ENCODE measurements around the gene CHCHD1. TPM values are rescaled to one million over a fixed set of nuclear protein-coding genes. Genes with fewer than 3 reads are reported as not detected.

The CHCHD1 gene
- polyA plus RNA-seq, 4 donors, result 53.4 to 87.0 (median 79.4) TPM

- DNase-seq (no peak), FAIRE-seq (no peak)
- Histone ChIP-seq H3K27ac (ENCODE audit: low read depth in 1 of 3, low read length in 2 of 3) (peak overlapping the region in 1 of 3 donors; percentile 46), H3K9me3 (ENCODE audit: control insufficient read depth in 2 of 2, insufficient read depth in 1 of 2, low read depth in 1 of 2, low read length in 1 of 2) (no peaks in the 10 kb centered on the region), H3K36me3 (ENCODE audit: control insufficient read depth in 3 of 3, insufficient read depth in 2 of 3, low read depth in 1 of 3, low read length in 3 of 3) (peaks cover 13 to 65% (median 27%) of the 10 kb centered on the region in 3 donors), H3K4me3 (ENCODE audit: low read depth in 1 of 3, low read length in 3 of 3) (no peak overlapping the region), H3K27me3 (ENCODE audit: control insufficient read depth in 3 of 3, insufficient read depth in 3 of 3, low read length in 3 of 3) (no peaks in the 10 kb centered on the region), H3K4me1 (ENCODE audit: control insufficient read depth in 3 of 3, insufficient read depth in 2 of 3, low read depth in 1 of 3, low read length in 2 of 3) (peaks cover 0 to 3% (median 0%) of the 10 kb centered on the region in 3 donors)
- WGBS, 3 donors, result 61 to 67% (median 66%) methylated on average over 5 of the region's 5 CpGs
These were observed 22.2 kb upstream of the CHCHD1 start for GRCh38 chr10:73759512-73760115.

- no peaks in the 10 kb centered on the region for H3K27me3 ChIP-seq (ENCODE audit: control insufficient read depth in 3 of 3, insufficient read depth in 3 of 3, low read length in 3 of 3)
- no peak for DNase-seq
- peaks cover 0 to 3% (median 0%) of the 10 kb centered on the region in 3 donors for H3K4me1 ChIP-seq (ENCODE audit: control insufficient read depth in 3 of 3, insufficient read depth in 2 of 3, low read depth in 1 of 3, low read length in 2 of 3)
- no peak overlapping the region for H3K4me3 ChIP-seq (ENCODE audit: low read depth in 1 of 3, low read length in 3 of 3)
- FAIRE-seq, result no peak
- H3K36me3 ChIP-seq (ENCODE audit: control insufficient read depth in 3 of 3, insufficient read depth in 2 of 3, low read depth in 1 of 3, low read length in 3 of 3), result peaks cover 19 to 72% (median 39%) of the 10 kb centered on the region in 3 donors
- no peaks in the 10 kb centered on the region for H3K9me3 ChIP-seq (ENCODE audit: control insufficient read depth in 2 of 2, insufficient read depth in 1 of 2, low read depth in 1 of 2, low read length in 1 of 2)
- 73 to 95% (median 94%) methylated on average over 1 of the region's 1 CpG for WGBS, 3 donors
- H3K27ac ChIP-seq (ENCODE audit: low read depth in 1 of 3, low read length in 2 of 3), result no peak overlapping the region
These were observed 20.1 kb upstream of the CHCHD1 start for GRCh38 chr10:73761781-73762180.

GRCh38 chr10:73762915-73763314 lies 18.9 kb upstream of the CHCHD1 start:
- Histone ChIP-seq H3K4me3 (ENCODE audit: low read depth in 1 of 3, low read length in 3 of 3) (no peak overlapping the region), H3K27me3 (ENCODE audit: control insufficient read depth in 3 of 3, insufficient read depth in 3 of 3, low read length in 3 of 3) (no peaks in the 10 kb centered on the region), H3K9me3 (ENCODE audit: control insufficient read depth in 2 of 2, insufficient read depth in 1 of 2, low read depth in 1 of 2, low read length in 1 of 2) (no peaks in the 10 kb centered on the region), H3K4me1 (ENCODE audit: control insufficient read depth in 3 of 3, insufficient read depth in 2 of 3, low read depth in 1 of 3, low read length in 2 of 3) (peaks cover 0 to 3% (median 0%) of the 10 kb centered on the region in 3 donors), H3K36me3 (ENCODE audit: control insufficient read depth in 3 of 3, insufficient read depth in 2 of 3, low read depth in 1 of 3, low read length in 3 of 3) (peaks cover 22 to 73% (median 46%) of the 10 kb centered on the region in 3 donors), H3K27ac (ENCODE audit: low read depth in 1 of 3, low read length in 2 of 3) (no peak overlapping the region)
- DNase-seq (no peak), FAIRE-seq (no peak)
- whole genome bisulfite sequencing, 3 donors, result 58 to 75% (median 68%) methylated on average over 2 of the region's 2 CpGs

- Histone ChIP-seq H3K27me3 (ENCODE audit: control insufficient read depth in 3 of 3, insufficient read depth in 3 of 3, low read length in 3 of 3) (no peaks in the 10 kb centered on the region), H3K9me3 (ENCODE audit: control insufficient read depth in 2 of 2, insufficient read depth in 1 of 2, low read depth in 1 of 2, low read length in 1 of 2) (no peaks in the 10 kb centered on the region), H3K4me1 (ENCODE audit: control insufficient read depth in 3 of 3, insufficient read depth in 2 of 3, low read depth in 1 of 3, low read length in 2 of 3) (peaks cover 0 to 3% (median 0%) of the 10 kb centered on the region in 3 donors), H3K4me3 (ENCODE audit: low read depth in 1 of 3, low read length in 3 of 3) (no peak overlapping the region), H3K36me3 (ENCODE audit: control insufficient read depth in 3 of 3, insufficient read depth in 2 of 3, low read depth in 1 of 3, low read length in 3 of 3) (peaks cover 22 to 78% (median 47%) of the 10 kb centered on the region in 3 donors), H3K27ac (ENCODE audit: low read depth in 1 of 3, low read length in 2 of 3) (no peak overlapping the region)
- DNase-seq (no peak), FAIRE-seq (no peak)
- 74 to 89% (median 78%) methylated on average over 2 of the region's 2 CpGs for WGBS, 3 donors
These were observed 18.5 kb upstream of the CHCHD1 start for GRCh38 chr10:73763343-73763742.

GRCh38 chr10:73765066-73765465 lies 16.8 kb upstream of the CHCHD1 start:
- Histone ChIP-seq H3K27ac (ENCODE audit: low read depth in 1 of 3, low read length in 2 of 3) (no peak overlapping the region), H3K36me3 (ENCODE audit: control insufficient read depth in 3 of 3, insufficient read depth in 2 of 3, low read depth in 1 of 3, low read length in 3 of 3) (peaks cover 22 to 83% (median 45%) of the 10 kb centered on the region in 3 donors), H3K9me3 (ENCODE audit: control insufficient read depth in 2 of 2, insufficient read depth in 1 of 2, low read depth in 1 of 2, low read length in 1 of 2) (no peaks in the 10 kb centered on the region), H3K27me3 (ENCODE audit: control insufficient read depth in 3 of 3, insufficient read depth in 3 of 3, low read length in 3 of 3) (no peaks in the 10 kb centered on the region), H3K4me3 (ENCODE audit: low read depth in 1 of 3, low read length in 3 of 3) (no peak overlapping the region), H3K4me1 (ENCODE audit: control insufficient read depth in 3 of 3, insufficient read depth in 2 of 3, low read depth in 1 of 3, low read length in 2 of 3) (peaks cover 0 to 3% (median 0%) of the 10 kb centered on the region in 3 donors)
- DNase-seq, result no peak
- no peak for FAIRE-seq
- WGBS, 3 donors, result 91 to 99% (median 94%) methylated on average over 6 of the region's 6 CpGs

- no peak for FAIRE-seq
- no peak for DNase-seq
- no peaks in the 10 kb centered on the region for H3K27me3 ChIP-seq (ENCODE audit: control insufficient read depth in 3 of 3, insufficient read depth in 3 of 3, low read length in 3 of 3)
- H3K4me3 ChIP-seq (ENCODE audit: low read depth in 1 of 3, low read length in 3 of 3), result no peak overlapping the region
- H3K4me1 ChIP-seq (ENCODE audit: control insufficient read depth in 3 of 3, insufficient read depth in 2 of 3, low read depth in 1 of 3, low read length in 2 of 3), result peaks cover 0 to 7% (median 1%) of the 10 kb centered on the region in 3 donors
- no peaks in the 10 kb centered on the region for H3K9me3 ChIP-seq (ENCODE audit: control insufficient read depth in 2 of 2, insufficient read depth in 1 of 2, low read depth in 1 of 2, low read length in 1 of 2)
- peaks cover 14 to 75% (median 27%) of the 10 kb centered on the region in 3 donors for H3K36me3 ChIP-seq (ENCODE audit: control insufficient read depth in 3 of 3, insufficient read depth in 2 of 3, low read depth in 1 of 3, low read length in 3 of 3)
- H3K27ac ChIP-seq (ENCODE audit: low read depth in 1 of 3, low read length in 2 of 3), result no peak overlapping the region
- 75 to 82% (median 81%) methylated on average over 11 of the region's 11 CpGs for WGBS, 3 donors
These were observed 13.0 kb upstream of the CHCHD1 start for GRCh38 chr10:73768881-73769280.

GRCh38 chr10:73769396-73769795 lies 12.5 kb upstream of the CHCHD1 start:
- Histone ChIP-seq H3K27ac (ENCODE audit: low read depth in 1 of 3, low read length in 2 of 3) (no peak overlapping the region), H3K36me3 (ENCODE audit: control insufficient read depth in 3 of 3, insufficient read depth in 2 of 3, low read depth in 1 of 3, low read length in 3 of 3) (peaks cover 12 to 74% (median 25%) of the 10 kb centered on the region in 3 donors)
- 93 to 96% (median 96%) methylated on average over 5 of the region's 5 CpGs for WGBS, 3 donors

GRCh38 chr10:73771722-73772280 lies 10.0 kb upstream of the CHCHD1 start:
- Histone ChIP-seq H3K4me1 (ENCODE audit: control insufficient read depth in 3 of 3, insufficient read depth in 2 of 3, low read depth in 1 of 3, low read length in 2 of 3) (peaks cover 2 to 17% (median 3%) of the 10 kb centered on the region in 3 donors), H3K27ac (ENCODE audit: low read depth in 1 of 3, low read length in 2 of 3) (peak overlapping the region; percentile 92 to 96 (median 95)), H3K4me3 (ENCODE audit: low read depth in 1 of 3, low read length in 3 of 3) (peak overlapping the region; percentile 76 to 82 (median 77)), H3K27me3 (ENCODE audit: control insufficient read depth in 3 of 3, insufficient read depth in 3 of 3, low read length in 3 of 3) (no peaks in the 10 kb centered on the region), H3K9me3 (ENCODE audit: control insufficient read depth in 2 of 2, insufficient read depth in 1 of 2, low read depth in 1 of 2, low read length in 1 of 2) (no peaks in the 10 kb centered on the region), H3K36me3 (ENCODE audit: control insufficient read depth in 3 of 3, insufficient read depth in 2 of 3, low read depth in 1 of 3, low read length in 3 of 3) (peaks cover 6 to 61% (median 13%) of the 10 kb centered on the region in 3 donors)
- FAIRE-seq (no peak), DNase-seq (peak in 1 of 2 donors; percentile 64)
- 18 to 25% (median 23%) methylated on average over 17 of the region's 17 CpGs for WGBS, 3 donors

More at GRCh38 chr10:73769396-73769795, 12.5 kb upstream of the CHCHD1 start:
- H3K9me3 ChIP-seq (ENCODE audit: control insufficient read depth in 2 of 2, insufficient read depth in 1 of 2, low read depth in 1 of 2, low read length in 1 of 2), result no peaks in the 10 kb centered on the region
- H3K4me1 ChIP-seq (ENCODE audit: control insufficient read depth in 3 of 3, insufficient read depth in 2 of 3, low read depth in 1 of 3, low read length in 2 of 3), result peaks cover 0 to 13% (median 3%) of the 10 kb centered on the region in 3 donors
- no peak overlapping the region for H3K4me3 ChIP-seq (ENCODE audit: low read depth in 1 of 3, low read length in 3 of 3)
- no peaks in the 10 kb centered on the region for H3K27me3 ChIP-seq (ENCODE audit: control insufficient read depth in 3 of 3, insufficient read depth in 3 of 3, low read length in 3 of 3)
- FAIRE-seq (no peak), DNase-seq (no peak)

All from small intestine (tissue), 7 donors.